BJ (cell line): ENCODE data around the gene RAD51B. TPM values are rescaled to one million over a fixed set of nuclear protein-coding genes. Genes with fewer than 3 reads are reported as not detected.

ENCODE experiments used
- CTCF ChIA-PET: fragments of 350-600 bp; formaldehyde crosslinking; extraction: SDS; loops from one replicate; lab custom pipeline; 2021; ENCODE audit warnings: antibody characterized with exemption, inconsistent platforms; lab: Yijun Ruan, JAX
- POLR2A ChIA-PET: fragments of 300-600 bp; sonication (Branson Sonifier 250); formaldehyde crosslinking; extraction: SDS; loops from one replicate; lab custom pipeline; 2021; ENCODE audit warnings: antibody characterized with exemption; lab: Charles Lee
- DNase-seq: peaks from one replicate; pipeline ENCODE4 v3.0.0-alpha.2; 2011; ENCODE audit warnings: low read depth
- H3K27me3 ChIP-seq: 2 replicates; pipeline ENCODE4 v1.6.0; 2011; ENCODE audit warnings: low read length; ENCODE audit not compliant: control insufficient read depth, insufficient read depth
- H3K36me3 ChIP-seq: 2 replicates; pipeline ENCODE4 v1.5.1; 2011; ENCODE audit warnings: low read length; ENCODE audit not compliant: control insufficient read depth, insufficient read depth
- H3K4me3 ChIP-seq: 2 replicates; pipeline ENCODE4 v1.5.1; 2011; ENCODE audit warnings: low read depth, mild to moderate bottlenecking, control low read depth, low read length
- polyA plus RNA-seq: library from polyadenylated mRNA; depleted of rRNA; stranded (reverse); fragments of >200 nt; gene quantifications from 2 replicates; pipeline ENCODE4 v1.2.3, GENCODE V29; 2011
- TF ChIP-seq, protein P1 (sequence below): IDR thresholded peaks from 2 replicates; pipeline ENCODE4 v1.5.1; 2011; ENCODE audit warnings: low read depth, mild to moderate bottlenecking, control low read depth, inconsistent platforms, low read length, moderate library complexity; ENCODE audit not compliant: insufficient read depth

Gene RAD51B
- polyA plus RNA-seq, 1 experiment, result 5.6 TPM

DNA sequence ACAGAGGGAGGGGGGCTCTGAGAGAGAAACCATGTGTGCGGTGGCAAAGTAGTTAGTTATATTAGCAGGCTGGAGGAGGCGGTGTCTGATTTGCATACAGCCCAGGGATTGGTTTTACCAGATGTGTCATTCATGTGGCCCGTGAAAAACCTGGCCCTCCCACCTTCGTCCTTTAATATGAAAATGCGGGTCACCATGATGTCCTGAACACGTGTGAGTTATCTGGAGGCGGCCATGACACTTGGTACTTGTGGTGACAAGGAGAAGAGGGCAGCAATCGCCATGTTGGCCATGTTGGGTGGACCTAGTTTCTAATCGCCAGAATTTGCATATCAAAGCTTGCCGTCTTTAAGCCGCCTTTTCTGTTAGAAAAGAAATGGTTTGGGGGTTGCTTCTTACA is 108.8 kb downstream of the RAD51B start:
- Histone ChIP-seq H3K36me3 (no peaks in the 10 kb centered on the region), H3K27me3 (no peaks in the 10 kb centered on the region), H3K4me3 (no peak overlapping the region)
- ChIA-PET POLR2A (no interaction called here), CTCF (interaction anchor here (1.0 to 1.7 kb wide), 2 partner anchors 10 to 891 kb away, joined by 3 to 5 read pairs; no protein-coding TSS in a partner anchor)
- TF ChIP-seq, protein P1, sequence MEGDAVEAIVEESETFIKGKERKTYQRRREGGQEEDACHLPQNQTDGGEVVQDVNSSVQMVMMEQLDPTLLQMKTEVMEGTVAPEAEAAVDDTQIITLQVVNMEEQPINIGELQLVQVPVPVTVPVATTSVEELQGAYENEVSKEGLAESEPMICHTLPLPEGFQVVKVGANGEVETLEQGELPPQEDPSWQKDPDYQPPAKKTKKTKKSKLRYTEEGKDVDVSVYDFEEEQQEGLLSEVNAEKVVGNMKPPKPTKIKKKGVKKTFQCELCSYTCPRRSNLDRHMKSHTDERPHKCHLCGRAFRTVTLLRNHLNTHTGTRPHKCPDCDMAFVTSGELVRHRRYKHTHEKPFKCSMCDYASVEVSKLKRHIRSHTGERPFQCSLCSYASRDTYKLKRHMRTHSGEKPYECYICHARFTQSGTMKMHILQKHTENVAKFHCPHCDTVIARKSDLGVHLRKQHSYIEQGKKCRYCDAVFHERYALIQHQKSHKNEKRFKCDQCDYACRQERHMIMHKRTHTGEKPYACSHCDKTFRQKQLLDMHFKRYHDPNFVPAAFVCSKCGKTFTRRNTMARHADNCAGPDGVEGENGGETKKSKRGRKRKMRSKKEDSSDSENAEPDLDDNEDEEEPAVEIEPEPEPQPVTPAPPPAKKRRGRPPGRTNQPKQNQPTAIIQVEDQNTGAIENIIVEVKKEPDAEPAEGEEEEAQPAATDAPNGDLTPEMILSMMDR, result no peak
- no peak for DNase-seq

DNA sequence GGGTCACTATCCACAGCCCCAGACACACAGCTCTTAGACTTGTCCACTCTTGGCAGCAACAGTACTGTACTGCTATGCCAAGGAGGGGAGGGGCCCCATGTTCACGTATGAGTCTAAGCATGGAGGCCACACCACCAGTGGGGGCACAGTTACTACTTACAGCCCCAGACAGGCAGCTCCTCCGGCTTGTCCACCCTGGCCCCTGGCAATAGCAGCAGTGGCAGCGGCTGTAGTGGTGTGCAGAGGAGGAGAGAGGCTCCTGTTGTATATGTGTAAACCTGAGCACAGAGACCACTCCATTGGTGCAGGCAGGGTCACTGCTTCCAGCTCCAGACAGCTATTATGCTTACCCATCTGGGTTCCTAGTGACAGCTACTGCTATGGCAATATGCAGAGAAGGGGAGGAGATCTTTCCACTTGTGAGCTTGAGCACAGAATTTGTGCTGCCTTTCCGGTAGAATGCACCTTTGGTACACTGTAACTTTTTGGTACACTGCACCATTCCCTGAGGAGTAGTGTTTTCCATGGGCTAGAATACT is 113.2 kb downstream of the RAD51B start:
- no peak for DNase-seq
- TF ChIP-seq, protein P1, result no peak
- Histone ChIP-seq H3K27me3 (no peaks in the 10 kb centered on the region), H3K4me3 (no peak overlapping the region), H3K36me3 (no peaks in the 10 kb centered on the region)
- ChIA-PET CTCF (interaction anchor here (0.5 to 3.2 kb wide), 16 partner anchors 11 to 1599 kb away, joined by 3 to 33 read pairs (median 8); no protein-coding TSS in a partner anchor), POLR2A (no interaction called here)

DNA sequence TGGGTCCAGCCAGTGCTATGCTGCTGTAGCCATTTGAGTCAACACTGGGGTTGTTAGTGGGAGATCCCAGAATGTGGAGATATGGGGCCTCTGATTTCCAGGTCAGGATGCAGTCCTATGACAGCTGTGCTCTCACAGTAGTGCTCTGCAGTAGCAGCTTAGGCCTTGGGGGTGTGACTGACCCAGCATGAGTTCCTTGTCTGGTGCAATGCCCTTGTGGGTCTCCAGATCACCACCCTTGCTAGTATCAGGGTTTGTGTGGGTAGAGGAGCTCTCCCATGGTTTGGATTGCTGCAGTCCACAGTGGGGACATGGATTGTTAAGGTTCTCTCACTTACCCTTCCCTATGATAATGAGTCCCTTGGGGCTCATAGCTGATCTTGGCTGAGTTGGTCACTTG is 113.7 kb downstream of the RAD51B start:
- Histone ChIP-seq H3K4me3 (no peak overlapping the region), H3K36me3 (no peaks in the 10 kb centered on the region), H3K27me3 (no peaks in the 10 kb centered on the region)
- ChIA-PET POLR2A (no interaction called here), CTCF (interaction anchor here (0.5 to 3.2 kb wide), 28 partner anchors 11 to 1599 kb away, joined by 3 to 33 read pairs (median 4); no protein-coding TSS in a partner anchor)
- DNase-seq, result no peak
- TF ChIP-seq, protein P1, result no peak

DNA sequence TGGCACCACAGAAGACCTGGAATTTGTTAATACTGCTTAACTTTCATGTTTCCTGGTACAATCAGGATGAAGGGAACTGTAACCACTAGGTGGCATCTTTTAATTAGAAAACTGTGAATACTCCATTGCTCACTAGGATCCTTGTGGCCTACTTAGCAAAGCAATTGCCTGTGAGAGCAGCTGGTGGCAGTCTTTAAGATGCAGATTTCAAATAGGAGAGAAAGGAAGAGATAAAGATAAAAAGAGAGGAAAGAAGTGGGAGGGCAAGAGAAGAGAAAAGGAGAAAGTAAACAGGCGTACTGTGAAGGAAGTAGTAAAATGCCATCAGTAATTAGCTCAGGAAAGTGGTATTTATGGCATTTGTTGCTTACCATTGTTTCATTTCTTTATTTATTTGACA is 114.5 kb downstream of the RAD51B start:
- POLR2A ChIA-PET, result interaction anchor here (0.8 kb wide), 1 partner anchor 859 kb away, joined by 9 read pairs; the partner anchor contains the start of gene ZFP36L1
- no peaks in the 10 kb centered on the region for H3K27me3 ChIP-seq
- H3K4me3 ChIP-seq, result no peak overlapping the region
- CTCF ChIA-PET, result interaction anchor here (0.6 to 3.2 kb wide), 42 partner anchors 10 to 938 kb away, joined by 3 to 33 read pairs (median 4); no protein-coding TSS in a partner anchor
- TF ChIP-seq, protein P1, result peak; percentile 65
- H3K36me3 ChIP-seq, result no peaks in the 10 kb centered on the region
- DNase-seq, result no peak

DNA sequence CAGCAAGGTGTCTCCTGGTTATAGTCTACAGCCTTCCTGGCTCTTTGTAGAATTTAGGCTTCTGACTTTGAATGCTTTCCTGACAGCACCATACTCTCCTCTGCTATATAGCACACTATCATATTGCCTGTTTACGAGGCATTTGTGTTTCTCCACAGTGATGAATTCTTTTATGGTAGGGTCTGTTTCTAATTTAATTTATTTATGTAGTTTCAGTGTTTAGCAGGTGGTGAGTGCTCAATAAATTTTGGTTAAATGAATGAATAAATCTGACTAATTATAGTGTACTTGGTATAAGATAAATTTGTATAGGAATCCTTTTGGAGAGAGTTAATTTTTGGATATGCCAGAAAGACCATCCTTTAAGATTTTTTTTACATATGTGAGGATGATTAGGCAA is 115.3 kb downstream of the RAD51B start:
- H3K36me3 ChIP-seq, result no peaks in the 10 kb centered on the region
- ChIA-PET CTCF (interaction anchor here (0.7 to 3.2 kb wide), 19 partner anchors 9 to 916 kb away, joined by 3 to 33 read pairs (median 5); no protein-coding TSS in a partner anchor), POLR2A (interaction anchor here (0.6 kb wide), 1 partner anchor 657 kb away, joined by 6 read pairs; no protein-coding TSS in a partner anchor)
- no peaks in the 10 kb centered on the region for H3K27me3 ChIP-seq
- H3K4me3 ChIP-seq, result no peak overlapping the region
- TF ChIP-seq, protein P1, result no peak
- no peak for DNase-seq
